IMR-90 (cell line): ENCODE results near the gene KDR. TPM values are rescaled to one million over a fixed set of nuclear protein-coding genes. Genes with fewer than 3 reads are reported as not detected.

ENCODE experiments used
- ATAC-seq: fragments of 200-7000 bp; cut with Tn5 transposase; 2 replicates; pipeline ENCODE4 v1.9.1; 2020; ENCODE audit warnings: low read depth, mild to moderate bottlenecking, moderate library complexity
- BruUV-seq: library from RNA; stranded (reverse); fragments of 400-500 nt; replicated peaks from 2 replicates; lab custom pipeline; 2021; lab: Mats Ljungman, UMichigan
- CTCF ChIA-PET: fragments of 300-600 bp; formaldehyde crosslinking; extraction: SDS; loops from one replicate; lab custom pipeline; 2021; ENCODE audit warnings: antibody characterized with exemption; lab: Yijun Ruan, JAX
- POLR2A ChIA-PET: fragments of 300-600 bp; sonication (Branson Sonifier 250); formaldehyde crosslinking; loops from one replicate; lab custom pipeline; 2022; ENCODE audit warnings: antibody characterized with exemption; ENCODE audit not compliant: unreplicated experiment; lab: Charles Lee
- DNase-seq: peaks from one replicate; pipeline ENCODE4 v3.0.0; 2013
- H2AFZ ChIP-seq: replicated peaks from 2 replicates; pipeline ENCODE3; 2013; ENCODE audit warnings: low read length, mild to moderate bottlenecking; ENCODE audit not compliant: poor library complexity
- H2AK5ac ChIP-seq: 2 replicates; pipeline ENCODE4 v1.6.1; 2013; ENCODE audit warnings: low read depth, low read length, inconsistent platforms
- H2AK9ac ChIP-seq: replicated peaks from 2 replicates; pipeline ENCODE3; 2013; ENCODE audit warnings: mild to moderate bottlenecking, low read depth, low read length, moderate library complexity; ENCODE audit not compliant: poor library complexity
- H2BK120ac ChIP-seq: 2 replicates; pipeline ENCODE4 v1.6.1; 2013; ENCODE audit warnings: low read depth, low read length, inconsistent platforms
- H2BK15ac ChIP-seq: 3 replicates; pipeline ENCODE4 v1.6.1; 2013; ENCODE audit warnings: low read depth, low read length, inconsistent platforms
- H2BK20ac ChIP-seq: 2 replicates; pipeline ENCODE4 v1.6.1; 2013; ENCODE audit warnings: low read depth, mild to moderate bottlenecking, inconsistent platforms, low read length, moderate library complexity
- H2BK5ac ChIP-seq: 2 replicates; pipeline ENCODE4 v1.6.1; 2013; ENCODE audit warnings: mild to moderate bottlenecking, low read depth, low read length, inconsistent platforms; ENCODE audit not compliant: poor library complexity, severe bottlenecking
- H3K14ac ChIP-seq: replicated peaks from 2 replicates; pipeline ENCODE4 v1.6.1; 2013; ENCODE audit warnings: low read depth, low read length, inconsistent platforms
- H3K18ac ChIP-seq: 2 replicates; pipeline ENCODE4 v1.6.1; 2013; ENCODE audit warnings: low read depth, low read length, control low read depth
- H3K23ac ChIP-seq: 2 replicates; pipeline ENCODE4 v1.6.1; 2013; ENCODE audit warnings: low read depth, low read length, inconsistent platforms
- H3K27ac ChIP-seq: 2 replicates; pipeline ENCODE4 v1.5.1; 2013; ENCODE audit warnings: mild to moderate bottlenecking, control low read depth, low read length; ENCODE audit not compliant: insufficient read depth
- H3K27me3 ChIP-seq: 2 replicates; pipeline ENCODE4 v1.6.1; 2013; ENCODE audit warnings: low read length; ENCODE audit not compliant: control insufficient read depth, insufficient read depth
- H3K36me3 ChIP-seq: 2 replicates; pipeline ENCODE4 v1.6.1; 2013; ENCODE audit warnings: low read length, mixed read lengths; ENCODE audit not compliant: control insufficient read depth, insufficient read depth
- H3K4ac ChIP-seq: 2 replicates; pipeline ENCODE4 v1.6.1; 2013; ENCODE audit warnings: low read depth, low read length, inconsistent platforms
- H3K4me1 ChIP-seq: 2 replicates; pipeline ENCODE4 v1.6.1; 2013; ENCODE audit warnings: low read length, mixed read lengths; ENCODE audit not compliant: control insufficient read depth, insufficient read depth
- H3K4me2 ChIP-seq: 2 replicates; pipeline ENCODE4 v1.6.1; 2013; ENCODE audit warnings: low read depth, mild to moderate bottlenecking, control low read depth, low read length, moderate library complexity
- H3K4me3 ChIP-seq: 2 replicates; pipeline ENCODE4 v1.5.1; 2013; ENCODE audit warnings: low read depth, mild to moderate bottlenecking, control low read depth, low read length, moderate library complexity; ENCODE audit not compliant: insufficient read depth
- H3K56ac ChIP-seq: 2 replicates; pipeline ENCODE4 v1.6.1; 2013; ENCODE audit warnings: low read length, inconsistent platforms; ENCODE audit not compliant: insufficient read depth; ENCODE audit errors: extremely low read depth
- H3K79me1 ChIP-seq, 2 experiments: 2 replicates each; pipeline ENCODE4 v1.6.1; 2013; ENCODE audit warnings: low read length in 2 of 2, inconsistent platforms in 1 of 2, low read depth in 1 of 2
- H3K9ac ChIP-seq: 2 replicates; pipeline ENCODE4 v1.6.1; 2013; ENCODE audit warnings: low read depth, low read length, control low read depth
- H3K9me1 ChIP-seq: 2 replicates; pipeline ENCODE4 v1.6.1; 2013; ENCODE audit warnings: low read length, inconsistent platforms; ENCODE audit not compliant: insufficient read depth
- H3K9me3 ChIP-seq: 2 replicates; pipeline ENCODE4 v1.6.1; 2013; ENCODE audit warnings: low read length; ENCODE audit not compliant: control insufficient read depth, insufficient read depth
- H4K20me1 ChIP-seq: 2 replicates; pipeline ENCODE4 v1.6.1; 2013; ENCODE audit warnings: low read length, inconsistent platforms; ENCODE audit not compliant: insufficient read depth
- H4K5ac ChIP-seq: 2 replicates; pipeline ENCODE4 v1.6.1; 2013; ENCODE audit warnings: mild to moderate bottlenecking, low read depth, low read length, control low read depth
- H4K8ac ChIP-seq, 2 experiments: 2 replicates each; pipeline ENCODE4 v1.6.1; 2013; ENCODE audit warnings: low read depth in 2 of 2, low read length in 2 of 2, control low read depth in 1 of 2, inconsistent platforms in 1 of 2
- H4K91ac ChIP-seq: 2 replicates; pipeline ENCODE4 v1.6.1; 2013; ENCODE audit warnings: low read depth, low read length, inconsistent platforms; ENCODE audit not compliant: insufficient read depth
- BHLHE40 ChIP-seq: fragments of 150-350 bp; IDR thresholded peaks from 2 replicates; pipeline ENCODE4 v1.6.1; 2016; ENCODE audit warnings: mild to moderate bottlenecking, low read depth, low read length
- CEBPB ChIP-seq: IDR thresholded peaks from 2 replicates; pipeline ENCODE4 v1.6.1; 2012; ENCODE audit warnings: low read depth, low read length, improper control_type of control experiment
- FOS ChIP-seq: fragments of 150-350 bp; IDR thresholded peaks from 2 replicates; pipeline ENCODE4 v1.6.1; 2016; ENCODE audit warnings: low read depth, low read length
- MAFK ChIP-seq: IDR thresholded peaks from 2 replicates; pipeline ENCODE4 v1.6.1; 2012; ENCODE audit warnings: low read depth, low read length, improper control_type of control experiment
- MAZ ChIP-seq: IDR thresholded peaks from 2 replicates; pipeline ENCODE4 v1.6.1; 2012; ENCODE audit warnings: low read depth, mild to moderate bottlenecking, low read length, improper control_type of control experiment, moderate library complexity, borderline replicate concordance
- MXI1 ChIP-seq: IDR thresholded peaks from 2 replicates; pipeline ENCODE4 v1.6.1; 2012; ENCODE audit warnings: low read depth, mild to moderate bottlenecking, low read length, moderate library complexity, borderline replicate concordance
- POLR2A ChIP-seq: IDR thresholded peaks from 2 replicates; pipeline ENCODE4 v1.6.1; 2012; ENCODE audit warnings: mild to moderate bottlenecking, low read depth, low read length
- RAD21 ChIP-seq: IDR thresholded peaks from 2 replicates; pipeline ENCODE4 v1.6.1; 2012; ENCODE audit warnings: low read length, improper control_type of control experiment
- RFX5 ChIP-seq: IDR thresholded peaks from 2 replicates; pipeline ENCODE4 v1.8.0; 2012; ENCODE audit warnings: low read depth, mild to moderate bottlenecking, low read length, moderate library complexity
- SMC3 ChIP-seq: fragments of 150-350 bp; IDR thresholded peaks from 2 replicates; pipeline ENCODE4 v1.6.1; 2016; ENCODE audit warnings: low read depth, mild to moderate bottlenecking, antibody characterized with exemption, low read length, moderate library complexity
- WGBS, 2 experiments: methylation state at CpG; one replicate each; pipeline versions ENCODE4 v1.1.5 to v1.1.7; 2013; ENCODE audit warnings: missing lambda C conversion rate in 2 of 2; ENCODE audit not compliant: insufficient read length in 1 of 2; ENCODE audit errors: extremely low coverage in 2 of 2; 5-methylcytosine and 5-hydroxymethylcytosine counted together
- dilution Hi-C: fragments of 300-500 bp; cut with HindIII; formaldehyde crosslinking; loops from one replicate; pipeline ENCODE4 v1.14.3; 2018; ENCODE audit warnings: low sequenced_read_pairs; ENCODE audit not compliant: unreplicated experiment
- in situ Hi-C: fragments of 300-500 bp; cut with MboI; formaldehyde crosslinking; loops from 3 replicates; pipeline ENCODE4 v1.14.3; 2019; ENCODE audit warnings: low sequenced_read_pairs, inconsistent platforms, mixed read lengths
- intact Hi-C: fragments of 100-400 bp; cut with micrococcal nuclease; formaldehyde crosslinking; loops from 2 replicates; pipeline ENCODE4 v1.10.0; 2022
- polyA plus RNA-seq, 3 experiments: library from polyadenylated mRNA; depleted of rRNA; stranded (reverse); fragments of >200 nt; gene quantifications; 2 replicates each; pipeline ENCODE4 v1.2.3, GENCODE V29; 2012; ENCODE audit warnings: low replicate concordance in 1 of 3
- total RNA-seq: library from RNA; depleted of rRNA; stranded (reverse); fragments of >200 nt; gene quantifications from 2 replicates; pipeline ENCODE4 v1.2.3, GENCODE V29; 2012
- TF ChIP-seq, protein P1 (sequence below): conservative IDR thresholded peaks from 2 replicates; pipeline ENCODE4 v1.5.1; 2012; ENCODE audit warnings: mild to moderate bottlenecking, low read depth, low read length, improper control_type of control experiment
- TF ChIP-seq, protein P2 (sequence below): fragments of 150-350 bp; IDR thresholded peaks from 2 replicates; pipeline ENCODE4 v1.6.1; 2016; ENCODE audit warnings: low read depth, mild to moderate bottlenecking, low read length, moderate library complexity, borderline replicate concordance
- TF ChIP-seq, protein P3 (sequence below): fragments of 150-350 bp; IDR thresholded peaks from 2 replicates; pipeline ENCODE4 v1.6.1; 2017; ENCODE audit warnings: mild to moderate bottlenecking, antibody characterized with exemption, low read length, low read depth

The KDR gene
- total and polyA plus RNA-seq, 2 of the 4 experiments (the other 2 are of a cell fraction) = not detected

DNA sequence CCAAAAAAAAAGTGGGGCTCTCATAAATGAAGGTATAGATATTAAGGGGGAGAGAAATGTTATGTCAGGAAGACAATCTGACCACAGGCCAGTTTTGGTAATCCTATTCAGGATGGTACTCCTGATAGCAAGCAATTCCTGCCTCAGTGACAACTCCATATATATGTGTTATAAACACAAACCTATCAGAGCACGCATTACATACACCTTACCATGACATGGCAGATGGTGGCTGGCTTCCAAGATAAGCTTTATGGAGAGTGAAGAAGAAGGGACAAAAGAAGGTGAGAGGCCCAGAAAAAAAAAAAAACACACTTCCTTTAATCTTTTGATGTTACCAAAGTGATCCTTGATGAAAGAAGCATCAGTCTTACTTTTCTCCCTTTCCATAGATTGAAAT is 29.5 kb upstream of the KDR start:
- BruUV-seq = no TSS peak
- no peak overlapping the region for H4K91ac ChIP-seq
- no peak overlapping the region for H3K23ac ChIP-seq
- peaks cover 12% of the 10 kb centered on the region for H3K27me3 ChIP-seq
- no peaks in the 10 kb centered on the region for H3K9me1 ChIP-seq
- CTCF ChIA-PET = interaction anchor here (1.1 kb wide), 1 partner anchor 12 kb away, joined by 3 read pairs; no protein-coding TSS in a partner anchor
- WGBS, 2 experiments = no CpG with 5 or more reads among the region's 1 CpG
- no peak overlapping the region for H2BK5ac ChIP-seq
- no peak overlapping the region for H2BK20ac ChIP-seq
- no peak for DNase-seq
- H3K4me2 ChIP-seq = no peak overlapping the region
- H4K8ac ChIP-seq = no peak overlapping the region
- H3K36me3 ChIP-seq = no peaks in the 10 kb centered on the region
- H3K79me1 ChIP-seq = no peaks in the 10 kb centered on the region
- no peak overlapping the region for H3K27ac ChIP-seq
- intact Hi-C loops = no loop called here
- TF ChIP-seq, protein P1, sequence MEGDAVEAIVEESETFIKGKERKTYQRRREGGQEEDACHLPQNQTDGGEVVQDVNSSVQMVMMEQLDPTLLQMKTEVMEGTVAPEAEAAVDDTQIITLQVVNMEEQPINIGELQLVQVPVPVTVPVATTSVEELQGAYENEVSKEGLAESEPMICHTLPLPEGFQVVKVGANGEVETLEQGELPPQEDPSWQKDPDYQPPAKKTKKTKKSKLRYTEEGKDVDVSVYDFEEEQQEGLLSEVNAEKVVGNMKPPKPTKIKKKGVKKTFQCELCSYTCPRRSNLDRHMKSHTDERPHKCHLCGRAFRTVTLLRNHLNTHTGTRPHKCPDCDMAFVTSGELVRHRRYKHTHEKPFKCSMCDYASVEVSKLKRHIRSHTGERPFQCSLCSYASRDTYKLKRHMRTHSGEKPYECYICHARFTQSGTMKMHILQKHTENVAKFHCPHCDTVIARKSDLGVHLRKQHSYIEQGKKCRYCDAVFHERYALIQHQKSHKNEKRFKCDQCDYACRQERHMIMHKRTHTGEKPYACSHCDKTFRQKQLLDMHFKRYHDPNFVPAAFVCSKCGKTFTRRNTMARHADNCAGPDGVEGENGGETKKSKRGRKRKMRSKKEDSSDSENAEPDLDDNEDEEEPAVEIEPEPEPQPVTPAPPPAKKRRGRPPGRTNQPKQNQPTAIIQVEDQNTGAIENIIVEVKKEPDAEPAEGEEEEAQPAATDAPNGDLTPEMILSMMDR = no peak
- TF ChIP-seq SMC3 (no peak), CEBPB (no peak), MAZ (no peak), MAFK (no peak), FOS (no peak), MXI1 (no peak), RAD21 (no peak), BHLHE40 (no peak), RFX5 (no peak), POLR2A (no peak)
- TF ChIP-seq, protein P2, sequence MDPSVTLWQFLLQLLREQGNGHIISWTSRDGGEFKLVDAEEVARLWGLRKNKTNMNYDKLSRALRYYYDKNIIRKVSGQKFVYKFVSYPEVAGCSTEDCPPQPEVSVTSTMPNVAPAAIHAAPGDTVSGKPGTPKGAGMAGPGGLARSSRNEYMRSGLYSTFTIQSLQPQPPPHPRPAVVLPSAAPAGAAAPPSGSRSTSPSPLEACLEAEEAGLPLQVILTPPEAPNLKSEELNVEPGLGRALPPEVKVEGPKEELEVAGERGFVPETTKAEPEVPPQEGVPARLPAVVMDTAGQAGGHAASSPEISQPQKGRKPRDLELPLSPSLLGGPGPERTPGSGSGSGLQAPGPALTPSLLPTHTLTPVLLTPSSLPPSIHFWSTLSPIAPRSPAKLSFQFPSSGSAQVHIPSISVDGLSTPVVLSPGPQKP = no peak
- TF ChIP-seq, protein P3, sequence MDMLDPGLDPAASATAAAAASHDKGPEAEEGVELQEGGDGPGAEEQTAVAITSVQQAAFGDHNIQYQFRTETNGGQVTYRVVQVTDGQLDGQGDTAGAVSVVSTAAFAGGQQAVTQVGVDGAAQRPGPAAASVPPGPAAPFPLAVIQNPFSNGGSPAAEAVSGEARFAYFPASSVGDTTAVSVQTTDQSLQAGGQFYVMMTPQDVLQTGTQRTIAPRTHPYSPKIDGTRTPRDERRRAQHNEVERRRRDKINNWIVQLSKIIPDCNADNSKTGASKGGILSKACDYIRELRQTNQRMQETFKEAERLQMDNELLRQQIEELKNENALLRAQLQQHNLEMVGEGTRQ = no peak
- no peak for ATAC-seq
- H3K9me3 ChIP-seq = no peaks in the 10 kb centered on the region
- no peak overlapping the region for H2AK9ac ChIP-seq
- no peak overlapping the region for H2AFZ ChIP-seq
- no peak overlapping the region for H3K56ac ChIP-seq
- no peak overlapping the region for H4K5ac ChIP-seq
- in situ Hi-C loops = no loop called here
- no peak overlapping the region for H2AK5ac ChIP-seq
- no peak overlapping the region for H2BK120ac ChIP-seq
- H3K4me1 ChIP-seq = peaks cover 3% of the 10 kb centered on the region; the same call in 1 of the 2 replicates
- dilution Hi-C loops = no loop called here
- no peak overlapping the region for H3K18ac ChIP-seq
- H4K20me1 ChIP-seq = no peaks in the 10 kb centered on the region
- H3K9ac ChIP-seq = no peak overlapping the region
- POLR2A ChIA-PET = no interaction called here
- no peak overlapping the region for H2BK15ac ChIP-seq
- no peak overlapping the region for H3K4me3 ChIP-seq
- no peak overlapping the region for H3K4ac ChIP-seq
- no peak overlapping the region for H3K14ac ChIP-seq
